Measurements from ENCODE around the gene GPX4. TPM values are rescaled to one million over a fixed set of nuclear protein-coding genes. Genes with fewer than 3 reads are reported as not detected.
A peak's percentile ranks its signal among the peaks of the same experiment; 100 is the strongest.

GPX4 gene
- total and polyA plus RNA-seq, 2 of the 13 experiments (the other 11 are each of a cell fraction or from before 2014, with no cell fraction given): 535 to 613 TPM

- TF ChIP-seq ZFX (CRISPR knock-in tag; IDR thresholded peaks at IDR 0.05; ENCODE audit: low read depth): peak; percentile 32
- TF ChIP-seq ZBTB7B (CRISPR knock-in tag; IDR thresholded peaks at IDR 0.05): peak; percentile 88
- TF ChIP-seq TARDBP (CRISPR knock-in tag; IDR thresholded peaks at IDR 0.05): peak; percentile 26; the same call in 1 of the 2 replicates
- TF ChIP-seq TBX2 (CRISPR knock-in tag; IDR thresholded peaks at IDR 0.05; ENCODE audit: borderline replicate concordance): 0 out of 2 replicates have a peak, but pooled peaks have one; percentile 16
- TF ChIP-seq ZNF280D (CRISPR knock-in tag; IDR thresholded peaks at IDR 0.05): 0 out of 2 replicates have a peak, but pooled peaks have one; percentile 5
- TF ChIP-seq STAG1 (CRISPR knock-in tag; IDR thresholded peaks at IDR 0.05): peak; percentile 16; the same call in 1 of the 2 replicates
- no peak; the same call in 1 of the 2 replicates for TF ChIP-seq MEF2D (CRISPR knock-in tag; IDR thresholded peaks at IDR 0.05)
- peak; percentile 37; the same call in 1 of the 2 replicates for TF ChIP-seq RXRB (CRISPR knock-in tag; IDR thresholded peaks at IDR 0.05; ENCODE audit: borderline replicate concordance)
- TF ChIP-seq ZZZ3 (CRISPR knock-in tag; IDR thresholded peaks at IDR 0.05; ENCODE audit: borderline replicate concordance): 0 out of 2 replicates have a peak, but pooled peaks have one; percentile 53
- 0 out of 2 replicates have a peak, but pooled peaks have one; percentile 48 for TF ChIP-seq ZNF609 (CRISPR knock-in tag; IDR thresholded peaks at IDR 0.05; ENCODE audit: borderline replicate concordance)
- TF ChIP-seq HOXD1 (CRISPR knock-in tag; IDR thresholded peaks at IDR 0.05): peak; percentile 72; the same call in 1 of the 2 replicates
- TF ChIP-seq ZBTB20 (CRISPR knock-in tag; IDR thresholded peaks at IDR 0.05; ENCODE audit: borderline replicate concordance, low read depth): peak; percentile 61; the same call in 1 of the 2 replicates
These were observed 37.5 kb upstream of the GPX4 start (continued) for GRCh38 chr19:1066251-1066747.
